ENCODE measurements around the gene MEIS1. TPM values are rescaled to one million over a fixed set of nuclear protein-coding genes. Genes with fewer than 3 reads are reported as not detected.

The MEIS1 gene
- total and polyA plus RNA-seq, 2 of the 8 experiments (the other 6 are each of a cell fraction or from before 2014, with no cell fraction given): 0.17 to 1.2 TPM

GRCh38 chr2:66576311-66576560 lies 141.3 kb downstream of the MEIS1 start:
- Histone ChIP-seq H3K56ac (replicated peaks; ENCODE audit: insufficient read length, low read depth, low read length) (no peak overlapping the region), H3K14ac (ENCODE audit: insufficient read length) (no peak overlapping the region), H3K9me3 (ENCODE audit: insufficient read depth in 2 of 2, low read depth in 1 of 2, low read length in 1 of 2) (no peaks in the 10 kb centered on the region), H3K23ac (ENCODE audit: insufficient read length) (no peak overlapping the region), H2BK12ac (ENCODE audit: low read depth, low read length) (no peak overlapping the region), H2AK5ac (ENCODE audit: low read depth, low read length) (no peak overlapping the region), H3K27ac (ENCODE audit: low read depth, low read length) (no peak overlapping the region), H2AFZ (ENCODE audit: low read length) (no peak overlapping the region), H4K91ac (replicated peaks; ENCODE audit: insufficient read length, low read length) (no peak overlapping the region), H3K18ac (ENCODE audit: extremely low read depth, low read length) (no peak overlapping the region), H3K4me2 (ENCODE audit: insufficient read depth in 1 of 2, low read depth in 2 of 2, low read length in 2 of 2) (peak overlapping the region; percentile 77 to 99), H3K79me2 (ENCODE audit: control insufficient read depth in 1 of 2, insufficient read depth in 2 of 2, low read length in 2 of 2) (no peaks in the 10 kb centered on the region), H2BK120ac (replicated peaks; ENCODE audit: low read depth, low read length) (no peak overlapping the region), H4K5ac (ENCODE audit: insufficient read length, low read depth, low read length) (no peak overlapping the region), H2BK5ac (ENCODE audit: low read depth, low read length) (no peak overlapping the region; the same call in 1 of the 2 replicates), H3K36me3 (ENCODE audit: control insufficient read depth in 2 of 4, insufficient read depth in 4 of 4, low read length in 3 of 4) (no peaks in the 10 kb centered on the region), H3K4me3 (ENCODE audit: extremely low read depth in 1 of 4, insufficient read depth in 2 of 4, low read depth in 3 of 4, low read length in 4 of 4) (peak overlapping the region; percentile 40 to 65 (median 48); a peak in 6 of 8 replicates), H4K8ac (ENCODE audit: extremely low read depth, insufficient read depth, low read length) (no peak overlapping the region), H3K27me3 (replicated peaks in 1 of 4; ENCODE audit: control insufficient read depth in 3 of 4, extremely low read depth in 1 of 4, insufficient read depth in 3 of 4, low read length in 3 of 4) (peaks cover 40 to 59% (median 49%) of the 10 kb centered on the region in 4 experiments), H3K79me1 (ENCODE audit: low read depth, low read length) (no peaks in the 10 kb centered on the region), H4K20me1 (replicated peaks in 1 of 2; ENCODE audit: control insufficient read depth in 1 of 2, insufficient read depth in 2 of 2, low read length in 2 of 2) (peaks cover 0 to 6% of the 10 kb centered on the region in 2 experiments), H3K23me2 (ENCODE audit: low read depth, low read length) (peaks cover 24% of the 10 kb centered on the region), H3K4ac (replicated peaks; ENCODE audit: insufficient read length, low read depth, low read length) (no peak overlapping the region), H3K9ac (replicated peaks in 1 of 4; ENCODE audit: extremely low read depth in 1 of 4, low read depth in 3 of 4, low read length in 3 of 4) (no peak overlapping the region), H2BK15ac (ENCODE audit: low read length) (no peak overlapping the region), H3K4me1 (replicated peaks in 1 of 4; ENCODE audit: control insufficient read depth in 3 of 4, insufficient read depth in 4 of 4, low read length in 3 of 4) (peaks cover 5 to 32% (median 12%) of the 10 kb centered on the region in 4 experiments), H2BK20ac (ENCODE audit: low read length) (no peak overlapping the region)
- ChIA-PET POLR2A (ENCODE audit: partially characterized antibody) (interaction anchor here (1.0 to 3.0 kb wide), 5 partner anchors 131 to 737 kb away, joined by 3 to 10 read pairs (median 8); partner anchors contain the start of gene MEIS1), CTCF (ENCODE audit: partially characterized antibody) (interaction anchor here (1.2 to 14.4 kb wide), 5 partner anchors 132 to 956 kb away, joined by 3 to 161 read pairs (median 12); partner anchors contain the start of gene MEIS1)
- FAIRE-seq (no peak), DNase-seq (ENCODE audit: low read depth in 1 of 2, low spot score in 2 of 2) (no peak)
- 6% methylated on average over 3 of the region's 11 CpGs; no CpG with 5 or more reads in 1 of the 2 experiments for WGBS, 2 experiments (ENCODE audit: extremely low coverage in 1 of 2, insufficient coverage in 1 of 2, insufficient read length in 1 of 2, insufficient replicate concordance in 2 of 2, low coverage in 1 of 2, low lambda C conversion rate in 2 of 2, missing lambda C conversion rate in 1 of 2)
- TF ChIP-seq PHF8 (conservative IDR thresholded peaks at IDR 0.05; ENCODE audit: low read depth, low read length) (no peak), GABPA (IDR thresholded peaks at IDR 0.05; ENCODE audit: borderline replicate concordance, insufficient read depth, low read length) (no peak), EP300 (IDR thresholded peaks at IDR 0.05; ENCODE audit: borderline replicate concordance in 1 of 2, low read depth in 2 of 2, low read length in 2 of 2) (no peak), SIX5 (IDR thresholded peaks at IDR 0.05; ENCODE audit: low read depth, low read length) (no peak), NANOG (IDR thresholded peaks at IDR 0.05; ENCODE audit: insufficient read depth, low read depth, low read length, poor library complexity, severe bottlenecking) (no peak), CTCF (IDR thresholded peaks at IDR 0.05; ENCODE audit: control extremely low read depth in 1 of 3, insufficient read depth in 1 of 3, low read depth in 1 of 3, low read length in 3 of 3) (no peak), BCL11A (IDR thresholded peaks at IDR 0.05; ENCODE audit: low read depth in 2 of 2, low read length in 2 of 2) (no peak), CBX8 (IDR thresholded peaks at IDR 0.05; ENCODE audit: borderline replicate concordance, low read depth, low read length) (no peak), TAF1 (IDR thresholded peaks at IDR 0.05; ENCODE audit: low read depth, low read length) (no peak), SP2 (IDR thresholded peaks at IDR 0.05; ENCODE audit: low read length) (no peak), SIRT6 (IDR thresholded peaks at IDR 0.05; ENCODE audit: low read length) (no peak)

All from H1 (cell line).